ENCODE results near the gene USF3.

The USF3 gene

GRCh38 chr3:113615976-113616375 lies 80.5 kb downstream of the USF3 start:
- H3K4me2 ChIP-seq (ENCODE audit: low read length), result no peak overlapping the region
- TF ChIP-seq EZH2 (IDR thresholded peaks at IDR 0.05; ENCODE audit: borderline replicate concordance, low read length), result no peak
- no peak for TF ChIP-seq CTCF (IDR thresholded peaks at IDR 0.05; ENCODE audit: low read length)
- H3K9me2 ChIP-seq (ENCODE audit: low read depth, low read length), result no peaks in the 10 kb centered on the region
- H3K27ac ChIP-seq (ENCODE audit: low read depth, low read length, poor library complexity, severe bottlenecking), result no peak overlapping the region
- no peaks in the 10 kb centered on the region for H3K27me3 ChIP-seq (ENCODE audit: insufficient read depth, low read length)
- H3F3A ChIP-seq (ENCODE audit: insufficient read depth, low read length), result no peaks in the 10 kb centered on the region
- H3K9me3 ChIP-seq (ENCODE audit: low read length), result no peaks in the 10 kb centered on the region
- no peaks in the 10 kb centered on the region for H3K4me1 ChIP-seq (ENCODE audit: insufficient read depth, low read length, severe bottlenecking)
- no peaks in the 10 kb centered on the region for H3K79me2 ChIP-seq (ENCODE audit: insufficient read depth, low read length)
- no peak overlapping the region for H3K9ac ChIP-seq (ENCODE audit: low read length)
- no peak overlapping the region for H2AFZ ChIP-seq (ENCODE audit: low read length)
- no peak overlapping the region for H3K4me3 ChIP-seq (ENCODE audit: low read depth, low read length, poor library complexity, severe bottlenecking)
- no peaks in the 10 kb centered on the region for H4K20me1 ChIP-seq (ENCODE audit: insufficient read depth, low read length)
- no peaks in the 10 kb centered on the region for H3K36me3 ChIP-seq (ENCODE audit: insufficient read depth, low read length)

GRCh38 chr3:113614402-113614801 lies 82.0 kb downstream of the USF3 start:
- Histone ChIP-seq H4K20me1 (ENCODE audit: insufficient read depth, low read length) (no peaks in the 10 kb centered on the region), H3K9me3 (ENCODE audit: low read length) (no peaks in the 10 kb centered on the region), H3K27me3 (ENCODE audit: insufficient read depth, low read length) (no peaks in the 10 kb centered on the region), H2AFZ (ENCODE audit: low read length) (no peak overlapping the region), H3K4me2 (ENCODE audit: low read length) (no peak overlapping the region), H3K4me3 (ENCODE audit: low read depth, low read length, poor library complexity, severe bottlenecking) (no peak overlapping the region), H3K79me2 (ENCODE audit: insufficient read depth, low read length) (no peaks in the 10 kb centered on the region), H3K36me3 (ENCODE audit: insufficient read depth, low read length) (no peaks in the 10 kb centered on the region), H3F3A (ENCODE audit: insufficient read depth, low read length) (no peaks in the 10 kb centered on the region), H3K9me2 (ENCODE audit: low read depth, low read length) (no peaks in the 10 kb centered on the region), H3K27ac (ENCODE audit: low read depth, low read length, poor library complexity, severe bottlenecking) (no peak overlapping the region), H3K9ac (ENCODE audit: low read length) (no peak overlapping the region), H3K4me1 (ENCODE audit: insufficient read depth, low read length, severe bottlenecking) (no peaks in the 10 kb centered on the region)
- no peak for TF ChIP-seq EZH2 (IDR thresholded peaks at IDR 0.05; ENCODE audit: borderline replicate concordance, low read length)
- no peak for TF ChIP-seq CTCF (IDR thresholded peaks at IDR 0.05; ENCODE audit: low read length)

- H3K4me1 ChIP-seq (ENCODE audit: insufficient read depth, low read length, severe bottlenecking), result peaks cover 16% of the 10 kb centered on the region
- no peak overlapping the region for H3K4me3 ChIP-seq (ENCODE audit: low read depth, low read length, poor library complexity, severe bottlenecking)
- H3K9me2 ChIP-seq (ENCODE audit: low read depth, low read length), result no peaks in the 10 kb centered on the region
- H2AFZ ChIP-seq (ENCODE audit: low read length), result no peak overlapping the region
- H3K27ac ChIP-seq (ENCODE audit: low read depth, low read length, poor library complexity, severe bottlenecking), result peak overlapping the region; percentile 45
- no peaks in the 10 kb centered on the region for H3K79me2 ChIP-seq (ENCODE audit: insufficient read depth, low read length)
- H4K20me1 ChIP-seq (ENCODE audit: insufficient read depth, low read length), result no peaks in the 10 kb centered on the region
- H3K27me3 ChIP-seq (ENCODE audit: insufficient read depth, low read length), result no peaks in the 10 kb centered on the region
- no peaks in the 10 kb centered on the region for H3K36me3 ChIP-seq (ENCODE audit: insufficient read depth, low read length)
- no peaks in the 10 kb centered on the region for H3K9me3 ChIP-seq (ENCODE audit: low read length)
- no peak for TF ChIP-seq CTCF (IDR thresholded peaks at IDR 0.05; ENCODE audit: low read length)
- no peak for TF ChIP-seq EZH2 (IDR thresholded peaks at IDR 0.05; ENCODE audit: borderline replicate concordance, low read length)
- H3K9ac ChIP-seq (ENCODE audit: low read length), result no peak overlapping the region
- H3F3A ChIP-seq (ENCODE audit: insufficient read depth, low read length), result no peaks in the 10 kb centered on the region
- peak overlapping the region; percentile 17; the same call in 1 of the 2 replicates for H3K4me2 ChIP-seq (ENCODE audit: low read length)
Observed at GRCh38 chr3:113607219-113607596, 89.2 kb downstream of the USF3 start.

Measured in OCI-LY1 (cell line).